GM19035 (cell line): Measurements from ENCODE around the gene BBS4.
"Not testable (repeated sequence)": the region's sequence is repeated elsewhere in the genome, so short reads cannot be mapped to it uniquely, and the experiment has no call there.

Experiments
- ATAC-seq: cut with Tn5 transposase; IDR thresholded peaks from one replicate; pipeline ENCODE4 v1.9.1; 2021; ENCODE audit not compliant: unreplicated experiment

The BBS4 gene, protein sequence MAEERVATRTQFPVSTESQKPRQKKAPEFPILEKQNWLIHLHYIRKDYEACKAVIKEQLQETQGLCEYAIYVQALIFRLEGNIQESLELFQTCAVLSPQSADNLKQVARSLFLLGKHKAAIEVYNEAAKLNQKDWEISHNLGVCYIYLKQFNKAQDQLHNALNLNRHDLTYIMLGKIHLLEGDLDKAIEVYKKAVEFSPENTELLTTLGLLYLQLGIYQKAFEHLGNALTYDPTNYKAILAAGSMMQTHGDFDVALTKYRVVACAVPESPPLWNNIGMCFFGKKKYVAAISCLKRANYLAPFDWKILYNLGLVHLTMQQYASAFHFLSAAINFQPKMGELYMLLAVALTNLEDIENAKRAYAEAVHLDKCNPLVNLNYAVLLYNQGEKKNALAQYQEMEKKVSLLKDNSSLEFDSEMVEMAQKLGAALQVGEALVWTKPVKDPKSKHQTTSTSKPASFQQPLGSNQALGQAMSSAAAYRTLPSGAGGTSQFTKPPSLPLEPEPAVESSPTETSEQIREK

DNA sequence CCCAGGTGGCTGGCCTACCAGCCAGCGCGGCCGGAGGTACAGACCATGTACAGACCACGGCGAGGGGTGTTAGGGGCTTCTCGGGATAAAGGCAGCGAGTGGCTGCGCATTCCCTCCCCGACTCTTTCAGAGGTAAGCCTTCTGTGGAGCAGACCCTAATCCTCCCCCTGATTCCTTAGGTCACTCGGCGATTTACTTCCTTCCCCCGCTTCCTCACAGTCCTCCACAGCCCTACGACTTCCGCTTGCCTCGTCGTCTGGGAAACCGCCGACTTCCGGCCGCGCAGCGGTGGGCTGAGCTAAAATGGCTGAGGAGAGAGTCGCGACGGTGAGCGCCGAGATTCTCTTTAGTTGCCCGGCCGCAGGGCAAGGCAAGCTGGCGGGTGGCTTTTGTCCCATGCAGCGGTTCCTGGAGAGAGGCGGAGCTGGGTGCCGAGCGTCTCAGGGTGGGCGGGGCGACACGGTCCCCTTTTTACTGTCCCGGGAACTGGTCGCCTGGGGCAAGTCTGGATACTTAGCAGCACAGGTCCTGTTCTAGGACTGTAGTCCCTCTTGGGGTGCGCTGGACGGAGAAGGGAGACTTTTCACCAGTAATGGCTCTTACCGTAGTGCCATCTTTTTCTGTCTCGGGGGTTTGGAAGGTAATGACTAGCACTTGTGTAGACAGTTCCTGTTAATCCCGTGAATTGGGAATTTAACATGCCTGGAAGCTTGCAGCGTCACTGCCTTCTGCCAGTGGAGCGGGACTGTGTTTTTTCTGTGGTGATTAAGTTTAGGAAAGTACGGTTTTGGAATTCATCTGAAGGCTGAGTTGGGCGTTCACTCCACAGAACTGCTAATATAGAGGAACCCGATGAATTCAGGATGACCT is at the start of gene BBS4, which contains the start of gene HIGD2B:
Gene BBS4, plus strand, starts transcription at position 283 of the 870 bp plus-strand sequence. Its CDS starts 21 bp downstream, at position 304.
Gene HIGD2B, minus strand, starts transcription at position 258 of the 870 bp plus-strand sequence. CDS start 9,808 bp downstream, outside the sequence.
- ATAC-seq: peak; percentile 96

DNA sequence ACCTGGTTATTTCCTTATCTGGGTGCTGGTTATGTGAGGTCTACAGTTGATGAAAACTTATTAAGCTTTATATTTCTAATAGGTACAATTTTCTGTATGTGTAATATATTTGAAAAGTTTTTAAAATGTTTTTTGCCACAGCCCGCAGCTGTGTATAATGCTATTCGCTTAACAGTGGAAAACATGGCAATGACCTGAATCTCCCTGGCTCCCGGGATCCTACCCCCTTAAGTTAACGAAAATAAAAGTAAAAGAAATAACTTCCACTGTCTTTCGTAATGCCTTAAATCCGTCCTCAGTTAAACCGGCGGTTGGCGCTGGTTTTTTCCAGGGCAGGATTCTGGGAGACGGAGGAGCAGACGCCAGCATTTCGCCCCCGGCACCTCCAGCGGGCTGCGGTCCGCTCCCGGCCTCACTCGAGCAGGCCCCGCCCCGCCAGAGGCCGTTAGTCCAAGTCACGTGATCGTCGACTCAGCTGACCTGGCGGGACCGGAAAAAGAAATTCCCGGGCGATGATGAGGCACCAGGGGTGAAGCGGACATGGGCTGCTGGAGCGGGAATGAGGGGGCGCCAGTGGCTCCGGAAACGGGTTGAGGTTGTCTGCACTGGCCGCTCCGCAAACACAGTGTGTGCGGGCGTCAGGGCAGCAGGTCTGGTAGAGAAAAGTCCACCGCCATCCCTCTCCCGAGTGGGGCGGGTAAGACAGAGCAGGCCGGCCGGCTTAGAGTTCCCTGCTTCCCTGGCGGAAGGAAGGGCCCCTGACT is 49.3 kb upstream of the BBS4 start:
- ATAC-seq: peak; percentile 49

DNA sequence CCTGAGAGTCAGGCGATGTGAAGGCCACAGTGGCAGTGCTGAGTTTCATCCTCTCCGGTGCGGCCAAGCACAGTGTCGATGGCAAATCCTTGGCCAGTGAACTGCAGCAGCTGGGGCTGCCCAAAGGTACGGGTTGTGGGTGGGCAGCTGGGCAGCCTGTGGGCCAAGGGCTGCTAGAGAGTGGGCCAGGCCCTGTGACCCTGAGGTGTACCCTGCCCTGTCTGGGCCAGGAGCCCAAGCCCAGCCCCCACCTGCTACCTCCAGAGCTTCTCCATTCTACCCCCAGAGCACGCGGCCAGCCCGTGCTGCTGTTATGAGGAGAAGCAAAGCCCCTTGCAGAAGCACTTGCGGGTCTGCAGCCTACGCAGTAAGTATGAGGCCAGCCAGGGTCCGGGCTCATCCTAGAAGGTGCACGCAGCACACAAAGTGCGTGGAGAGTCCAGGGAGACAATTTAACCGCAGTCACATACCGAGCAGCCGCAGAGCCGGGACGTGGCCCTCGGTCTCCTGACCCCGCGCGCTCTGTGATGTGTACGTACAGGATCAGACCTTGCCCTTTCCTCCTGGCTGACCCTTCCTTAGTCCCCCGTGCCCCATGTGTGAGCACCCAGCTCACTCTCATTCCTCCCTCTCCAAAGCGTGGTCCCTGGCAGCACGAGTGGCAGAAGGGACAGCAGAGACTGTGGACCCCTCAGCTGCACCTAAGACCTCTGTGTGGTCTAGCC is 46.1 kb upstream of the BBS4 start:
- not testable (repeated sequence) for ATAC-seq

DNA sequence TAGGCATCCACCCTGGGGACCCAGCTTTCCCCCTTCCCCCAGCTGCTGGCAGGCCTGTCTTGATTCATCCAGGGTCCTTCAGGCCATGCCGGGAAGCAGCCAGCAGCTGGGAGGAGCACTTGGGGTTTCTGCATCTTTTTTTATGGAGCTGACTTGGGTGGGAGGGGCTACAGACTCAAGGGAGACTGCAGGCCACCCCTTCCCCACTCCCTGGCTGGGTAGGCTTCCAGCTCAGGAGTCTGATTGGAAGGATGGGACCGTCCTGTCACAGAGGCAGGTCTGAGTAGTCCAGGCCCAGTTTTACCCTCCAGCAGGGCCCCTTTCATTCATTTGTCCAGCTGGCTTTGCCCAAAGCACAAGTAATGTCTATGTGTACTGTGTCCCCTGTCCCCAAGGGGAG is 43.7 kb upstream of the BBS4 start:
- not testable (repeated sequence) for ATAC-seq

DNA sequence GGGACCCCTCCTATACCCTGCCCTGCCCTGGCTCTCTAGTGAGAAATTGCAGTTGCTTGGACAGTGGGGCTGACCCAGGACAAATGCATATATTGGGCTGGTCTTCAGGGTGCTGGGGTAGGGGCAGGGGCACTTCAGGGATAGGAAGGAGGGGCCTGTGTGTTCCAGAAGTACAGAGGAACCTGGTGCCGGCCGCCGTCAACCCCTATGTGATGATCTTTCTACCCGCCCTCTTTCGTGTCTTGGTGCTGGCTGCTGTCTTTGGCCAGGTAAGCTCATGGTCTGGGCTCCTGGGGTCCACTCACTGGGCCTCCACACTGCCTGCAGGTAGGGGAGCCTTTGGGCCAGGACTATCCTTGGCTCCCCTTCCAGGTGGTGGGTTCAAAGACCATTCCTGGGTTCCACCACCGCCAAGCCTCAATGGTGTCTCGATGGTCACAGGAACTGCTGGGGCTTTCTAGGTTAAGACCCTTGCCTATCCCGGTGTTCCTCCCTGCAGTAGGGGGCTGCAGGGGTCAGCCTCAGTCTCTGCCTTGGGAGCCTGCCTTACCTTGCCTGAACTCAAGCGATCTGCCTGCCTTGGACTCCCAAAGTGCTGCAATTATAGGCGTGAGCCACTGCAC is 37.3 kb upstream of the BBS4 start:
- not testable (repeated sequence) for ATAC-seq

DNA sequence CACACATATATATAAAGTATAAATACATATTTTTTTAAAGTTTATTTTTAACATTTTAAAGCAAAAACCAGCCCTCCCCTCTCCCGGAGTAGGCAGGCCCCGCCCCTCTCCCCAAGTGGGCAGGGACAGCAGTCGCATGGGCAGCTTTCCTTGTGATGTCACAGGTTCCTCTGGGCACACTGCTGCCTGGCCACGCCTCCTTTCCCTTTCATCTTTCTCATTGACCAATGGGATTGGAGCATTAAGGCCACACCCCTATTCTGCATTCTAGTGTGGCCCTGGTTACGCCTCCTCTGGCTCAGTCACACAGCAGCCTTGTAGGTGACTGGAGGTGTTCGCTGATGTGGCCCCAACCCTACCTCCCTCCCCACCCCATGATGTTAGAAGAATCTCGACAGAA is 31.6 kb upstream of the BBS4 start, which contains the start of gene GOLGA6B:
Gene GOLGA6B, plus strand, starts transcription at position 301 of the 400 bp plus-strand sequence. Its CDS starts 41 bp downstream, at position 342.
- not testable (repeated sequence) for ATAC-seq

DNA sequence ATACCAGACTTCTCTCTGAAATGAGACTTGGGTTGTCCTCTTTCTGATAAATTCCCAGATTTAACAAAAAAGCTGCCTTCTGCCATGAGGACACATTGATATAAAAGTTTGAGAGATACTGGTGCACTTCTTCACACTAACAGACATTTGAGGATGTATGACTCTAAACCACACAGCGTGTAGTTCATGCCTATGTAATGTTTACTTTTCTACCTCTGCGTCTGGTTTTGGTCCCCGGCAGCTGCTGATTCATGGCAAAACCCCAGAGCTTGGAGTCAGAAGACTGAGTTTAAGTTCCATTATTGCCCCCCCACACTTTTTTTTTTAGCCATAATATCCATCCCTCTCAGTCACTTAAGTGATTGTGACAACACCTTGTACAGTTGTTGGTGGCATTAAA is 30.0 kb upstream of the BBS4 start:
- not testable (repeated sequence) for ATAC-seq

DNA sequence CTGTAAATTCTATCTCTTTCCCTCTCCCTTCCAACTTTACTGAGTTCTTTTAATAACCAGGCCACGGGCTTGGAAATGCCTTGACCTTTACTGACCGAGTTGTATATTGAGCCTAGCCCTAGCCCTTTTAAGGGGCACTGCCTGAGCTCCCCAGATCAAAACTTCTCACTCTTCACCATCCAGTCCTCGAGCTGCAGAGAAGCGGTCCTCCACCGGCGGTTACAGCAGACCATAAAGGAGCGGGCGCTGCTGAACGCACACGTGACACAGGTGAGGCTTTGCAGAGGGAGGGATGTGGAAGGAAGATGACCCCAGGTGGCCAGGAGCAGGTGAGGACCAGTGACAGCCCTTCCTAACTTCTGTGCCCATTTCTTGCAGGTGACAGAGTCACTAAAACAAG is 24.9 kb upstream of the BBS4 start:
- ATAC-seq: not testable (repeated sequence)

DNA sequence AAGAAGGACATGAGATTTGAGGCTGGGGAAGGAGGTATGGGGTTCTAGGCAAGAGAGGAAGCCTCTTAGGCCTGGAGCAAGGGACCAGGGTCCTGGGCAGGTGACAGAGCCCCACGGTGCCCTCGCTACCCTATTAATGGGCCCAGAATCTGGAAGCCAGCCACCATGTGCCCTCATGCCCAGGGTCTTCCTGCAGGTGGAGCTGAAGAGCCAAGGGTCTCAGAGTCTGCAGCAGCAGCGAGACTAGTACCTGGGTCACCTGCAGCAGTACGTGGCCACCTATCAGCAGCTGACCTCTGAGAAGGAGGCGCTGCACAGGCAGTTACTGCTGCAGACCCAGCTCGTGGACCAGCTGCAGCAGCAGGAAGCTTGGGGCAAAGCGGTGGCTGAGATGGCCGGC is 22.1 kb upstream of the BBS4 start:
- not testable (repeated sequence) for ATAC-seq

DNA sequence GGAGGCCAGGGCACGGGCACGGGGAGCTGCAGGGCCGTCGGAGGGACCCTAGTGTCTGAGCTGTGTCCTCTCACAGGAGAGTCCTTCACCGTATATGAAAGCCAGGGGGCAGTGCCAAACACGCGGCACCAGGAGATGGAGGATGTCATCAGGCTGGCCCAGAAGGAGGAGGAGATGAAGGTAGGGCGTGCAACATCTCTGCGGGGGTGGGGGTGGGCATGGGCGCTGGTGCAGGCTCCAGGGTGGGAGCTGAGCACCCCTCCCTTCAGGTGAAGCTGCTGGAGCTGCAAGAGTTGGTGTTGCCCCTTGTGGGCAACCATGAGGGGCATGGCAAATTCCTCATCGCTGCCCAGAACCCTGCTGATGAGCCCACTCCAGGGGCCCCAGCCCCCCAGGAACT is 20.3 kb upstream of the BBS4 start:
- not testable (repeated sequence) for ATAC-seq

DNA sequence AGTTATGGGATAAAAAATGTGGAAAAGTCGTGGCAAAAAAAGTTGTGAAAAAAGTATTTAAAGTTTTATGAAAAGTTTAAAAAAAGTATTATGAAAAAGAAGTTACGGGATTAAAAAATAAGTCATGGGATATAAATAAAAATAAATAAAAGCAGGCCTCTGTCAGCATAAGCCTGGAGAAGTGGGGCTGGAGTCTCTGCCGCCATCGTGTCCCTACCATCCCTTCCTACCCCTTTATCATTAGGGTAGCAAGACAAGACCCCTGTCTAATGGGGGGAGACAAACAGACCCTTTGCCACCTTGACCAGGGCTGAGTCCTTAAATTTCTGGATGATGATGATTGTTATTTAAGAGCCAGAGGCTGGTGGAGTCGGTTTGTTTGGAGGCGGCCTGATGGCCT is 16.2 kb upstream of the BBS4 start:
- ATAC-seq: not testable (repeated sequence)

DNA sequence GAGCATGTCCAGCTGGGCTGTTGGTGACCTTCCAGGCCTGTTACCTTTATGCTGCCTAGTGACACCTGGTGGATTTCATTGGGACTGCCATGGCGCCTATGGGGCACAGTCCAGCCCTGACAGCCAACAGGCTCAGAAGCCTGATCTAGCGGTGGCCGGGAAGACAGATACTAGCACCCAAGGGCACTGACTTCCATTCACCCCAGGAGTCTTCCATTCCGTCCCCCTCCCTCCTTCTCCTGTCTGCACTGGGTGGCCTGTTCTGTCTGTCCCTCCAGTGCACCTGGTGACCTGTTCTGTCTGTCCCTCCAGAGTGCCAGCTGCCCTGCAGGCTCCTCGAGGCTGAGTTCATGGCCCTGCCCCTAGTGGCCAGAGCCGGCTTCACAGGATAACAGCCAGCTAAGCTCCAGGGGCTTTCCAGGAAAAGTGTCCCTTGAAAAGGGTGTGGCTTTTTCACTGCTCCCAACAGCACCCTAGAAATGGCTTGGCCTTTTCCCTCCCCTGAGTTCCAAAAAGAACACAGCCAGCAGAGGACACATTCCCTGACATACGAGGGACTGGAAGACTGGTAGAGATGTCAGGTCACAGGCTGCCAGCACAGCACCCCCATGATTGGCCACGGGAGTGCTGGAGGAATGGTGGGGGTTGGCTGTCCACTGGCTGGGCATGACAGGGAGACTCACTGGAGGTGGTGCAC is 15.2 kb upstream of the BBS4 start:
- peak; percentile 94 for ATAC-seq

DNA sequence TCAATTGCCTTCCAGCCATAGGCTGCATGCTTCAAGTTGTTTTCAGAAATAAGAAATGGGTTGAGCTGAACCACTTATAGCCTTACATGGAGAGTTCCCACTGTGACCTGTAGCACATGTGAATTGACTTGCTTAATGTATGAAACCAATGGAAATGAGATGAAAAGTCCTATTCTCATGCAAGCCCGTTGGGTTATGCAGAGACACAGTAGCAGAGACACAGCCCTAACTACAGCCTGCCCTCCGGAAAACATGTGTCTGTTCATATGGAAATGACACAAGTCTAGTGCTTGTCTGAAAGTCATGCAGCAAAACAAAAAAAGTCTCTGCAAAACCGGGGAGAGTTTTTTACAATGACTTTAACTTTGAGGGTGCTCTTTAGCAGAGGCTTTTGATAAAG is 14.5 kb upstream of the BBS4 start:
- ATAC-seq: no peak

DNA sequence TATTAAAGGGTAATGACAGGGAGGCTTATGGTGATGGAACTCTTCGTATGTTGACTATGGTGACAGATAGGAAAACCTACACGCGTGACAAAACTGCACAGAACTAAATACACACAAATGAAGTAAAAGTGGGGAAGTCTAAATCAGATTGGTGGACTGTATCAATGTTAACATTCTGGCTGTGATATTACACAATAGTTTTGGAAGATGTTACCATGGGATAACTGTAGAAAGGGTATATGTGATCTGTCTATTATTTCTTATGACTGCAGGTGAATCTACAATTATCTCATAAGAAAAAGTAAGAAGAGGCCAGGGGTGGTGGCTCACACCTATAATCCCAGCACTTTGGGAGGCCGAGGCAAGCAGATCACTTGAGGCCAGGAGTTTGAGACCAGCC is 9.2 kb upstream of the BBS4 start:
- ATAC-seq: no peak

DNA sequence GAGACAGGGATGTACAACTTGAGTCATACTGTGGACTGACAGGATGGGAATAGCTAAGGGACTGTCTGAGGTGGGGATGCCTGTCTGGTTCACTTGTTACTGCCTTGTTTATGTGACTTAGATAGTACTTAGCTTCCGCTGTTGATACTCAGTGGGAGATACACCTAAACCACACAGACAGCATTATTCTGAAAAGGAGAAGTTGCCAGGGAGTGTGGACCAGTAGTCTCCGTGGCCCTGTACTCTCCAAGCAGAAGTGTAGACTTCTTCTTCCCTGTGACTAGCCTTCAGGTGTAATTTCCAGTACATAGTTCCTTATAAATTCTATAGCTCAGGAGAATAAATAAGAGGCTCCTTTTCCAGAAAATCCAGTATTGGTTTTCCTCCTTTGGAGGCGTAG is 5.1 kb upstream of the BBS4 start:
- no peak for ATAC-seq

DNA sequence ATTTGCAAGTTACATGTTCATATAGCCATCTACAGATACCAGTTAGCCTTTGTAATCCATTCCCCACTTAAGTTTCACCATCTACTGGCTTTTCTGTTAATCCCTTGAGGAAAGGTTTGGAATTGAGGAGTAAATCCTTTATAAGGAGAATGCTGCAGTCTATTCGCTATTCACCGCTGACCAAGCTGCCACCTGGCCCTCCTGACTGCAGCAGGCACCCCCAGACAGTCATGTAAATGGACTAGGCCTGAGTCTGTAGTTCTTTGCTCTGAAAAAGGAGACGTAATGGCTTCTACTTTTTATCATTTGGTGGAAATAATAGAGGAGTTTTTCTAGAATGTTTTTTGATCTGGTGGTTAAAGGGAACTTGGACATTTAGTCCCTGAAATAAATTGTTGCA is 3.2 kb upstream of the BBS4 start:
- no peak for ATAC-seq

DNA sequence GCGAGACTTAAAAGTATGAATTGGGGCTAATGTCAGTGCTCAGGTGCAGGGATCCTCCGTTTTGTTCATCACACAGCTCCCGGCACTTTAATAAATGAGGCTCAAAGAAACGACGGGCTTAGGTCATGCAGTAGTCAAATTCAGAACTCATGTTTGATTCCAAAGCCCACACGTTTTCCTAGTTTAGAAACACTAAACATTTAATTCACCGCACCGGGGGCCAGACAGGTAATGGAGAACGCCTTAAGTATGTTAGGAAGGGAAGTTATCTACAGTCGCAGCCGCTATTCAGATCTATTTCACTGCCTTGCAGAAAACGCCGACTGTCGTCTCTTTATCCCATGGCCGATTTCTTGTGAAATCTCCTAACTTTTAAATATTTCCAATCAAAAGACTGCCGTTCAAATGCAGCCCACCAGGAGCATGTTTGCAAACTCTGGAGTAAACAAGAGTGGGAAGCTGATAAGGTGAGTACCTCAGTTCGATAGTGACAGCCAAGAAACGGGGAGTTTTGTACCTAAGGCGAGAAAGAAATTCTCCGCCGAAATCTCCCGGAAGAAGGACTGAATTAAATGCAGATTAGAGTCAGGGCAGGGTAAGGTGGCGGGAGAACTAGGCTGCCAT is 594 bp upstream of the BBS4 start:
- ATAC-seq: peak; percentile 7

DNA sequence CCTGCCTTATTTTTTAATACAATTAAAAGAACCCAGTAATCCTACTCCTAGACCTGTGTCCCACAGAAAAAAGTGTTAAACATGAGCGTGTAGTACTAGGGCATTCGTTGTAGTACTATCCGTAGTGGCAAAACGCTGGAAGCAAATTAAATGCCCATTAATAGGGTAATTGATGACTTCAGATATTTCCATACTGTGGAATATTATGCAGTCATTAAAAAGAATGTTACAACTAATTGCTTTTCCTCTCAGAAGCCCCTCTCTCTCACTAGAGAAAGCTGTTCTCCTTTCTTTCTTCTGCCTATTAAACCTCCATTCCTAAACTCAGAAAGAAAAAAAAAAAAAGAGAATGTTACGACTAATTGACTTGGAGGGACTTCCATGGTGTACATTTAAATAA is 2.7 kb downstream of the BBS4 start:
- ATAC-seq: no peak

DNA sequence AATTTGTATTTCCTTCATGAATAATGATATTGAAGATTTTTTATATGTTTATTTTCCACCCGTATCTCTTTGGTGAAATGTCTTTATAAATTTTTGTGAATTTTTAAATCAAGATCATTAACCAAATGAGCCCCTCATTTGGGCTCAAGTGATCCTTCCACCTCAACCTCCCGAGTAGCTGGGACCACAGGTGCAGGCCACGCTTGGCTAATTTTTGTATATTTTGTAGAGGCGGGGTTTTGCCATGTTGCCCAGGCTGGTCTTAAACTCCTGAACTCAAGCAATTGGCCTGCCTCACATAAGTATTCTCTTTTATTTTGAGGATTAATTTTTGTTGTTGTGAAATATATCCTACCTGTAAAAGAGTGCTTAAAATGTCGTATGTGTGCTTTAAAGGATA is 4.9 kb downstream of the BBS4 start:
- no peak for ATAC-seq
